22Rv1 (cell line): Measurements from ENCODE around the gene MAP7D2.

Experiments used
- ZFX ChIP-seq: fragments of 450-650 bp; IDR thresholded peaks from 2 replicates; pipeline ENCODE4 v1.6.1; 2017; ENCODE audit warnings: antibody characterized with exemption, borderline replicate concordance
- TF ChIP-seq, protein P1 (sequence below): fragments of 450-650 bp; IDR thresholded peaks from 2 replicates; pipeline ENCODE4 v1.5.1; 2017; ENCODE audit warnings: mild to moderate bottlenecking

DNA sequence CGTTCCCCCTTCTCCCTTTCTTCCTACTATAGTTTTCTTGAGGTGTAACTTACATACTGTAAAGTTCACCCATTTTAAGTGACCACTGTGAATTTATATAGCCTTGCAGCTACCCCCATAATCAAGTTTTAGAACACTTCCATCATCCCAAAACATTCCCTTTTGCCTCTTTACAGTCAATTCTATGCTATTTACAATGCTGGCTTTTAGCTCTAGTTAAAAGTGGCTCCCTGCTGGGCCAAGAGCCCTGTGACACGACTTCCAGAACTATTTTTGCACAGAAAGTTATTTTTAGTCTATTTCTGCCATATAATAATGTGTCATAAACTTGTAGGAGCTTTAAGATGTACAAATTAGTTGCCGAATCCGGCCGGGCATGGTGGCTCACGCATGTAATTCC lies 26.9 kb downstream of the MAP7D2 start:
- TF ChIP-seq ZFX: no peak
- TF ChIP-seq, protein P1, sequence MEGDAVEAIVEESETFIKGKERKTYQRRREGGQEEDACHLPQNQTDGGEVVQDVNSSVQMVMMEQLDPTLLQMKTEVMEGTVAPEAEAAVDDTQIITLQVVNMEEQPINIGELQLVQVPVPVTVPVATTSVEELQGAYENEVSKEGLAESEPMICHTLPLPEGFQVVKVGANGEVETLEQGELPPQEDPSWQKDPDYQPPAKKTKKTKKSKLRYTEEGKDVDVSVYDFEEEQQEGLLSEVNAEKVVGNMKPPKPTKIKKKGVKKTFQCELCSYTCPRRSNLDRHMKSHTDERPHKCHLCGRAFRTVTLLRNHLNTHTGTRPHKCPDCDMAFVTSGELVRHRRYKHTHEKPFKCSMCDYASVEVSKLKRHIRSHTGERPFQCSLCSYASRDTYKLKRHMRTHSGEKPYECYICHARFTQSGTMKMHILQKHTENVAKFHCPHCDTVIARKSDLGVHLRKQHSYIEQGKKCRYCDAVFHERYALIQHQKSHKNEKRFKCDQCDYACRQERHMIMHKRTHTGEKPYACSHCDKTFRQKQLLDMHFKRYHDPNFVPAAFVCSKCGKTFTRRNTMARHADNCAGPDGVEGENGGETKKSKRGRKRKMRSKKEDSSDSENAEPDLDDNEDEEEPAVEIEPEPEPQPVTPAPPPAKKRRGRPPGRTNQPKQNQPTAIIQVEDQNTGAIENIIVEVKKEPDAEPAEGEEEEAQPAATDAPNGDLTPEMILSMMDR: no peak
